Measurements from ENCODE around the gene MLLT10.

GRCh38 chr10:21648040-21648439 lies 114.0 kb downstream of the MLLT10 start:
- no peak for TF ChIP-seq CTCF (IDR thresholded peaks at IDR 0.05)
- TF ChIP-seq POLR2AphosphoS5 (IDR thresholded peaks at IDR 0.05), result no peak
